RKO (cell line): ENCODE data around the gene SNRPD2.
A peak's percentile ranks its signal among the peaks of the same experiment; 100 is the strongest.
"Not testable (repeated sequence)": the region's sequence is repeated elsewhere in the genome, so short reads cannot be mapped to it uniquely, and the experiment has no call there.

Experiments used
- DNase-seq: peaks from one replicate; pipeline ENCODE4 v3.0.0-alpha.2; 2016; ENCODE audit warnings: low spot score

The SNRPD2 gene

GRCh38 chr19:45691516-45692186 is at the start of gene SNRPD2:
TSS of gene SNRPD2 (minus strand) at chr19:45691953. CDS start at chr19:45691888, 65 bp downstream.
- peak; percentile 94 for DNase-seq

- peak; percentile 27 for DNase-seq
Measured at GRCh38 chr19:45739498-45740439, 48.0 kb upstream of the SNRPD2 start.

DNA sequence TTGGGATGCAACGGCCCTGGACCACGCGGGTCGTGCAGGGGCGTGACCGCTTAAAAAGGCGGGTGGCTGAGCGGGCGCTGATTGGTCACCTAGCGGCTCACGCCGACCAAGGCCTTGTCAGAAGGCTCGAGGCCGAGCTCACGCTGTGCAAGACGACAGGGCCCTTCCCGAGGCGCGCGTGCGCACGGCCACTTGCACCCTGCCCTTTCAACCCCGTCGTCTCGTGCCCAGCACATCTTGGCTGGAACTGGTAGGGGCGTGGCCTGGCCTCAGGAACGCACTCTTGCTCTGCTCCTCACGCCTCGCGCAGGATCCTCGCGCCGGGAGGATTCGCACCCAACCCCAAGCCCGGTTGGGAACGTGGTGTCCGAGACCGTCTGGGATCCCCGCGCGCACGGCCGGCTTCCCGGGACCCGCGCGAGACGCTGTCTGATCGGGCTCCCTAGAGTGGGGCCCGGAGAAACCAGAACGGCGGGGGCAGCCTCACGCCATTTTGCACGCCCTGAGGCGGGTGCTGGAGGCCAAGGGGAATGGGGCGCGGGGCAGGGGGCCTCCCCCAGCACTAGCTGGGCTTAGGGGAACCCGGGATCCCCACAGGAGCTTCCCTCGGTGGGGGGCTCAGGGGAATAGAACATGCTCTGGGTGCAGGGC is 41.5 kb upstream of the SNRPD2 start, which contains the start of gene MEIOSIN:
MEIOSIN (plus strand) TSS at position 280 of the 651 bp plus-strand sequence. CDS start 1,938 bp downstream, outside the sequence.
- DNase-seq = no peak

GRCh38 chr19:45730368-45731288 is 38.9 kb upstream of the SNRPD2 start, which contains the start of gene FBXO46:
TSS of gene FBXO46 (minus strand) at chr19:45730896. CDS start at chr19:45713495, 17,401 bp downstream.
- DNase-seq = peak; percentile 98

GRCh38 chr19:45729800-45730290 is 38.1 kb upstream of the SNRPD2 start:
- peak; percentile 61 for DNase-seq

GRCh38 chr19:45728683-45729082 is 36.9 kb upstream of the SNRPD2 start:
- DNase-seq = not testable (repeated sequence)

- not testable (repeated sequence) for DNase-seq
Measured at GRCh38 chr19:45720065-45720464, 28.3 kb upstream of the SNRPD2 start.

DNA sequence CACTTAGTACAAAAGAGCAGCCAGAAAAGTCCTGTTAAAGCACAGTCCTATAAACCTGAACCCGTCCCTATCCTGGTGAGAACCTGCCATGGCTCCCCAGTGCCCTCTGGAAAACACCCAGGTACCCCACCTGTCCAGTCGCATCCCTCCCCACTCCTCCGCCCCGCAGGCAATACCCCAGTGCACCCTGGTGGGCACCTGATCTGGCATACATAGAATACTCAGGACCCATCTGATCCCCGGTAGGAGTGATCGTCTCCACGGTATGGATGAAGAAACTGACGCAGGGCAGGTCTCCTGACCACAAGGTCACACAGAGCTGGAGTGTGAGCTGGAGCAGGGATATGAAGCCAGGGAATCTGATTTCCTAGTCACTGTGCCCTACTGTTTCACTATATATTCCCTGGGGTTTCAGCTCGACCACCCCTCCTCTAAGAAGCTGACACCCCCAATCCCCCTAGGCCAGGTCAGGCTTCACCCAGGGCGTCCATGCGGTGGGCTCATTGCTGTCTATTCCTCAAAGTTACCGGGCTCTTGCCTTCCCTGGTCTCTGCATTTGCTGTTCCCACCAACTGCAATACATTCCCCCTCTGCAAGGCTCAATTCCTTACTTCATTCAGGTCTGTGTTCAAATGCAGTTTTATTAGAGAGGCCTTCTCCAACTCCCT is 26.4 kb upstream of the SNRPD2 start:
- DNase-seq = no peak

GRCh38 chr19:45717131-45717982 is 25.6 kb upstream of the SNRPD2 start:
- DNase-seq = peak; percentile 99

DNA sequence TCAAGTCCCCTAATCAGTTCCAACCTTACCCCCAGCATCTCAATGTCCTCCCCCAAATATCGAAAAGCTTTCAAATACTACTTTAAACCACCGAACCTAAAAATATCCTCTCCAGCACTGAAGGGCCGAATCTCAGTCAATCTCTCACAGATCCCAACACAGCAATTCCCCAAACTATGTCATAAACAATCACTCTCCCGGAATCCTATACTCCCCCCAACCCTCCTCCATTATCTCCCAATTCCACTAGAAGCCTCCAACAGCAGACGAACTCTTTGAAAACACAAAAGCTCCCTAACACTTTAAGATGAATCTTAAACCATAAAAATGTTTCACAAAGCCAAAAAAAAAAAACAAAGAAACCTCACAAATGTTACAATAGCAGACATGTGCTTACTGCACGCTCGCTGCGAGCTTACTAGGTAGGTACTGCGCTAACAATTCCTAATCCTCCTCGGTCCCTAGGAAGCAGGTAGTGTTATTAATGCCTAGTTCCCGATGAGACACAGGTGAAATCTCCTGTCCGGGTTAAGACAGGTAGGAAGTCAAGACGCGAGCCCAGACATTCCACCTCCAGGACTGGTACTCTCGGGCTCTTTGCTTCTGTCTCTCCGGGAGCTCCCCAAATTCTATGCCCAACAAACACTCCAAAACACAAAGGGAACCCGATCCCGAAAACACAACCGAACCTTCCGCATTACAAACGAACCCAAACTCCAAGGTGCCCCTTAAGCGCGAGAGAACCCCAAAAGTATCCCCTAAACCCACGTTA is 24.8 kb upstream of the SNRPD2 start:
- DNase-seq = peak; percentile 33

GRCh38 chr19:45715139-45715538 is 23.4 kb upstream of the SNRPD2 start:
- no peak for DNase-seq

- DNase-seq = no peak
Measured at GRCh38 chr19:45713141-45713540, 21.4 kb upstream of the SNRPD2 start.

GRCh38 chr19:45712699-45713067 is 20.9 kb upstream of the SNRPD2 start:
- DNase-seq = no peak

GRCh38 chr19:45711851-45712698 is 20.3 kb upstream of the SNRPD2 start:
- no peak for DNase-seq

DNA sequence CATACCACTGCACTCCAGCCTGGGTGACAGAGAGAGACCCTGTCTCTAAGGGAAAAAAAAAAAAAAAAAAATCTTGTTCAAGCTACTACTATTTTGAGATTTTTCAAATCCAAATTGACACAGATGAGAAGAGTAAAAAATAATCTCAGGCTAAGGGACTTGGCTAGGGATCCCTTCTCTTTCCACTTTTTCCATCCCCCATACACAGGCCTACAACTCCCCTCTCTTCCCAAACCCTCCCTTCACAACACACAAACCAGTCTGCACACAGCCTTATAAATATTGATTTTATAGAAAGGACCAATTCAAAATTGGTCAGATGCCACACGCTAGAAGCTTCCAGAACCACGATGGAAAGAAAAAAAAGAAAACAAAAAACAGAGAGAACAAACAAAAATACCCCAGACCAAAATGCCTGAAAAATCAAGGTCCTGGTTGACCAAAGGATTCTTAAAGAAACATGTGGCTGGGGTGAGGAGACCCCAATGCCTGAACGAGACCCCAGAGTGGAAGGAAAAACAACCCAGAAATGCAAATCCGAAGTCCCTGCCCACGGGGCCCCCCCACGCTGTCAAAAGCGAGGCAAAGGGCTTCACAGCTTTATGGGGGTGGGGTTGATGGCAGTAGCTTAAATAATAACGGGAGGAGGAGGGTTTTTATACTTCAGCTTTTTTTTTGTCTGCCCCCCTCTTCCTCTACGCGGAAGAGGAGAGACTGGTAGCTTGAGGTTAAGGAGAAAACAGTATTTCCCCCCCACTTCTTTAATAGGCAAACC is 18.8 kb upstream of the SNRPD2 start:
- no peak for DNase-seq

GRCh38 chr19:45705710-45706415 is 14.1 kb upstream of the SNRPD2 start:
- DNase-seq = no peak
